Endothelial cell (in vitro differentiated cells): ENCODE measurements around the gene MICB. TPM values are rescaled to one million over a fixed set of nuclear protein-coding genes. Genes with fewer than 3 reads are reported as not detected.

Experiments
- DNase-seq: peaks from one replicate; pipeline ENCODE4 v3.0.0; 2021; ENCODE audit warnings: low spot score
- H3K27ac Mint-ChIP-seq: one replicate; pipeline ENCODE4 v1.8.0; 2021; ENCODE audit warnings: mixed read lengths, inconsistent platforms; ENCODE audit not compliant: unreplicated experiment
- H3K27me3 Mint-ChIP-seq: one replicate; pipeline ENCODE4 v1.8.0; 2021; ENCODE audit warnings: mild to moderate bottlenecking, moderate library complexity, mixed read lengths, inconsistent platforms; ENCODE audit not compliant: unreplicated experiment
- H3K36me3 Mint-ChIP-seq: one replicate; pipeline ENCODE4 v1.8.0; 2021; ENCODE audit warnings: mild to moderate bottlenecking, low read depth, mixed read lengths, inconsistent platforms; ENCODE audit not compliant: unreplicated experiment
- H3K4me1 Mint-ChIP-seq: one replicate; pipeline ENCODE4 v1.8.0; 2021; ENCODE audit warnings: mild to moderate bottlenecking, mixed read lengths, inconsistent platforms; ENCODE audit not compliant: unreplicated experiment
- H3K4me3 Mint-ChIP-seq: one replicate; pipeline ENCODE4 v1.8.0; 2021; ENCODE audit warnings: mild to moderate bottlenecking, mixed read lengths, inconsistent platforms; ENCODE audit not compliant: unreplicated experiment
- H3K9me3 Mint-ChIP-seq: one replicate; pipeline ENCODE4 v1.8.0; 2021; ENCODE audit warnings: mixed read lengths, inconsistent platforms; ENCODE audit not compliant: unreplicated experiment
- total RNA-seq: library from RNA; stranded (reverse); fragmentation: NEBNext Ultra II Directional; extraction: Animal tissue kit (Norgen Biotek cat#: 25700); gene quantifications from one replicate; pipeline ENCODE4 v1.2.1, GENCODE V29; 2021; ENCODE audit not compliant: unreplicated experiment
- TF ChIP-seq, protein P1 (sequence below): fragments of 200-600 bp; sonication (generic); IDR thresholded peaks from one replicate; pipeline ENCODE4 v1.5.0; 2021; ENCODE audit warnings: antibody characterized with exemption; ENCODE audit not compliant: unreplicated experiment

The MICB gene
- total RNA-seq, 1 donor from 2014 or later: 3.6 TPM

DNA sequence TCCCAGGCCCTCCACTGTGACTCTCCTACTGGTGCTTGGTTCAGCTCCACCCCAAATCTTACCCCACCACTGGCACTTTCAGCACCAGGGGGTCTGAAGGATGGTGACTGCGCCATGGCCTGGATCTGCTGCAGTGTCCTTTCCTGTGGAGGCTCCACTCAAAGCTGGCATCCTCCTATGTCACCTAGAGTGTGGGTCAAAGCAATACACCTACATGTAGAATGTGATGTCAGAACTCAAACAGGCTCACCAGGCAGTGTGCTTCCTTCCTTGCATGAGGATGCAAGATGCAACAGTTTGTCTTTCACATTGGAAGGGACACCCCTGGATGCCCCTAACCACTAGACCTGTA, 32.8 kb upstream of the MICB start:
- H3K9me3 Mint-ChIP-seq: no peaks in the 10 kb centered on the region
- H3K27me3 Mint-ChIP-seq: no peaks in the 10 kb centered on the region
- H3K4me1 Mint-ChIP-seq: peaks cover 3% of the 10 kb centered on the region
- H3K27ac Mint-ChIP-seq: no peak overlapping the region
- no peak overlapping the region for H3K4me3 Mint-ChIP-seq
- H3K36me3 Mint-ChIP-seq: no peaks in the 10 kb centered on the region
- no peak for DNase-seq
- TF ChIP-seq, protein P1, sequence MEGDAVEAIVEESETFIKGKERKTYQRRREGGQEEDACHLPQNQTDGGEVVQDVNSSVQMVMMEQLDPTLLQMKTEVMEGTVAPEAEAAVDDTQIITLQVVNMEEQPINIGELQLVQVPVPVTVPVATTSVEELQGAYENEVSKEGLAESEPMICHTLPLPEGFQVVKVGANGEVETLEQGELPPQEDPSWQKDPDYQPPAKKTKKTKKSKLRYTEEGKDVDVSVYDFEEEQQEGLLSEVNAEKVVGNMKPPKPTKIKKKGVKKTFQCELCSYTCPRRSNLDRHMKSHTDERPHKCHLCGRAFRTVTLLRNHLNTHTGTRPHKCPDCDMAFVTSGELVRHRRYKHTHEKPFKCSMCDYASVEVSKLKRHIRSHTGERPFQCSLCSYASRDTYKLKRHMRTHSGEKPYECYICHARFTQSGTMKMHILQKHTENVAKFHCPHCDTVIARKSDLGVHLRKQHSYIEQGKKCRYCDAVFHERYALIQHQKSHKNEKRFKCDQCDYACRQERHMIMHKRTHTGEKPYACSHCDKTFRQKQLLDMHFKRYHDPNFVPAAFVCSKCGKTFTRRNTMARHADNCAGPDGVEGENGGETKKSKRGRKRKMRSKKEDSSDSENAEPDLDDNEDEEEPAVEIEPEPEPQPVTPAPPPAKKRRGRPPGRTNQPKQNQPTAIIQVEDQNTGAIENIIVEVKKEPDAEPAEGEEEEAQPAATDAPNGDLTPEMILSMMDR: no peak

DNA sequence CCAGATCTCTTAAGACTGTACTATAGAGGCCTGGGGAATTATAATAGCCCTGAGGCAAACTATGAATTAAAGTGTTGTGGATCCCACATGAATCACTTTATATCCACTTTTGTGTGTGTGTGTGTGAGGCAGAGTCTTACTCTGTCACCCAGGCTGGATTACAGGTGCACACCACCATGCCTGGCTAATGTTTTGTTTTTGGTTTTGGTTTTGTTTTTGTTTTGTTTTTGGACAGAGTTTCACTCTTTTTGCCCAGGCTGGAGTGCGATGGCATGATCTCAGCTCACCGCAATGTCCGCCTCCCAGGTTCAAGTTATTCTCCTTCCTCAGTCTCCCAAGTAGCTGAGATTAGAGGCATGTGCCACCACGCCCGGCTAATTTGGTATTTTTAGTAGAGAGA, 32.2 kb upstream of the MICB start:
- Mint-ChIP-seq H3K9me3 (no peaks in the 10 kb centered on the region), H3K36me3 (no peaks in the 10 kb centered on the region), H3K4me3 (no peak overlapping the region), H3K27me3 (no peaks in the 10 kb centered on the region), H3K27ac (no peak overlapping the region), H3K4me1 (peaks cover 3% of the 10 kb centered on the region)
- no peak for DNase-seq
- TF ChIP-seq, protein P1: no peak

DNA sequence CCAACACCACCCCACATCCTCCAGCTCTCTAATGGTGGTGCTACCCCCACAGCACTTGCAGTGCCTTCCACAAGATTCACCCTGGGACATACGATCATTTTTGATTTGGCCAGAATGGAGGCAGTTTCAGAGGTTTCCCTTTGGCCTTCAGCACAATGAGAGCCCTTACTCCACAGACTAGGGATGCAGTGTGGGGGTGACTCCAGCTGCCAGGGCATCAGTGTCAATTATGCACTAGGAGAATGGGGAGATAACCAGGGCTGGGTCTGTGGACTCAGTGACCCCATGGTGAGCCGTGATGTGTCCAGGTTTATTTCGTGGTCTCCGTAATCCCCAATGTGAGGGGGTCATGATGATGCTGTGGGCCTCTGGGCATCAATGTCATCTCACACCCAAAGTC, 31.5 kb upstream of the MICB start:
- no peaks in the 10 kb centered on the region for H3K9me3 Mint-ChIP-seq
- H3K27me3 Mint-ChIP-seq: no peaks in the 10 kb centered on the region

DNA sequence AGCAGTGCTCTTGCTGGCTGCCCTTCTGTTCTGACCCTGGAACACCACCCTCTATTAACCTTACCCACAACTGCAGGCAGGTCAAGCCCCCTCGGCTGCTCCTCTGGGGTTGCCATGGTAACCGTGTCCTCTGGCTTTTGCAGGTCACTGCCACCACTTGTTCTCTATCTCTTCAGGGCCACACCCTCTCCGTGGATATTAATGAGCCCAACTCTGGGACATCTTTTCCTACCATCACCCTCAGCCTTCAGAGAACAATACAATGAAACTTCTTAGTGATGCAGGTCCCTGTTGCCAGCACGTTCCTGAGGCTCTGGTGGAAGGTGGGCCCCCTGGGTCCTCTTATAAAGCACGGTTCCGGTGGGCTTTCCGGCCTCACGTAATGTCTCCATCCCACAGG, 30.8 kb upstream of the MICB start:
- no peak overlapping the region for H3K4me3 Mint-ChIP-seq
- no peak overlapping the region for H3K27ac Mint-ChIP-seq
- no peaks in the 10 kb centered on the region for H3K36me3 Mint-ChIP-seq
- DNase-seq: no peak
- peaks cover 11% of the 10 kb centered on the region for H3K4me1 Mint-ChIP-seq
- no peaks in the 10 kb centered on the region for H3K27me3 Mint-ChIP-seq
- TF ChIP-seq, protein P1: no peak
- H3K9me3 Mint-ChIP-seq: no peaks in the 10 kb centered on the region

More for the DNA sequence above, 31.5 kb upstream of the MICB start:
- TF ChIP-seq, protein P1: no peak
- no peak overlapping the region for H3K27ac Mint-ChIP-seq
- peaks cover 9% of the 10 kb centered on the region for H3K4me1 Mint-ChIP-seq
- no peak for DNase-seq
- H3K36me3 Mint-ChIP-seq: no peaks in the 10 kb centered on the region
- no peak overlapping the region for H3K4me3 Mint-ChIP-seq

DNA sequence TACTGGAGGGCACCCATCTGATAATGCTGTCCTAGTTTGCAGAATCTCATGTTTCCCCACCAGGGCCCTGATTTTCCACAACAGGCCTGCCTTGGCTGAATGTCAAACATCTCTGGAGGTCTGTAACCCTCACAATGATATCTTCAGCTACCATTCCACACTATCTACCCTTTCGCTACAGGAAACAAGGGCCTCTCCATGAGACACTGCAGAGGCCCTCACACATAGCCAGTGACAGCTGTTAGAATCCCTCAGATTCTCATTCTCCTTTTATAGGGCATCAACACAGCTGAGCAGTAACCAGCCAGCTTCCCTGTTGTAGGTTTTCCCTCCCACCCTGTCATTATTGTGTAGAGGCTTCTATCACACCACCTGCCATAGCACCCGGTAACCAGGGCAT, 29.6 kb upstream of the MICB start:
- Mint-ChIP-seq H3K36me3 (no peaks in the 10 kb centered on the region), H3K4me1 (peaks cover 8% of the 10 kb centered on the region), H3K9me3 (no peaks in the 10 kb centered on the region), H3K27me3 (no peaks in the 10 kb centered on the region), H3K4me3 (no peak overlapping the region), H3K27ac (no peak overlapping the region)
- TF ChIP-seq, protein P1: no peak
- no peak for DNase-seq
